ENCODE data around the gene TM7SF2. TPM values are rescaled to one million over a fixed set of nuclear protein-coding genes. Genes with fewer than 3 reads are reported as not detected.

Gene TM7SF2
- total and polyA plus RNA-seq, 2 donors from 2014 or later, result 20.9 to 88.2 TPM

GRCh38 chr11:65128182-65129145 is 16.8 kb downstream of the TM7SF2 start:
- Histone ChIP-seq H3K27me3 (ENCODE audit: control insufficient read depth, insufficient read depth, low read length) (no peaks in the 10 kb centered on the region), H3K4me3 (ENCODE audit: low read length in 3 of 3) (no peak overlapping the region), H3K4me1 (ENCODE audit: control insufficient read depth in 2 of 3, insufficient read depth in 2 of 3, low read depth in 1 of 3, low read length in 3 of 3) (peaks cover 3 to 13% (median 10%) of the 10 kb centered on the region in 3 donors), H3K36me3 (ENCODE audit: control insufficient read depth in 2 of 3, insufficient read depth in 3 of 3, low read length in 3 of 3) (peaks cover 5 to 76% (median 29%) of the 10 kb centered on the region in 3 donors), H3K9ac (ENCODE audit: low read length in 3 of 3) (no peak overlapping the region), H3K27ac (ENCODE audit: low read depth in 2 of 2, low read length in 2 of 2) (no peak overlapping the region), H3K9me3 (ENCODE audit: control insufficient read depth in 2 of 3, insufficient read depth in 1 of 3, low read length in 3 of 3) (no peaks in the 10 kb centered on the region)
- intact Hi-C loops (cut with DNase I), result no loop called here
- peak in 2 of 5 donors; percentile 6 to 30 for DNase-seq
- TF ChIP-seq CTCF (IDR thresholded peaks at IDR 0.05; ENCODE audit: borderline replicate concordance, extremely low read depth, insufficient read depth), result no peak
- FAIRE-seq, result no peak

GRCh38 chr11:65129649-65130441 is 18.2 kb downstream of the TM7SF2 start:
- Histone ChIP-seq H3K27me3 (ENCODE audit: control insufficient read depth, insufficient read depth, low read length) (no peaks in the 10 kb centered on the region), H3K9me3 (ENCODE audit: control insufficient read depth in 2 of 3, insufficient read depth in 1 of 3, low read length in 3 of 3) (no peaks in the 10 kb centered on the region)
- intact Hi-C loops (cut with DNase I), result no loop called here

More at GRCh38 chr11:65129649-65130441, 18.2 kb downstream of the TM7SF2 start:
- TF ChIP-seq CTCF (IDR thresholded peaks at IDR 0.05; ENCODE audit: borderline replicate concordance, extremely low read depth, insufficient read depth), result no peak
- peaks cover 5 to 68% (median 28%) of the 10 kb centered on the region in 3 donors for H3K36me3 ChIP-seq (ENCODE audit: control insufficient read depth in 2 of 3, insufficient read depth in 3 of 3, low read length in 3 of 3)
- FAIRE-seq, result no peak
- no peak overlapping the region for H3K4me3 ChIP-seq (ENCODE audit: low read length in 3 of 3)
- peak in 2 of 5 donors; percentile 6 to 25 for DNase-seq
- no peak overlapping the region for H3K27ac ChIP-seq (ENCODE audit: low read depth in 2 of 2, low read length in 2 of 2)
- H3K4me1 ChIP-seq (ENCODE audit: control insufficient read depth in 2 of 3, insufficient read depth in 2 of 3, low read depth in 1 of 3, low read length in 3 of 3), result peaks cover 3 to 17% (median 13%) of the 10 kb centered on the region in 3 donors
- no peak overlapping the region for H3K9ac ChIP-seq (ENCODE audit: low read length in 3 of 3)
